Upper lobe of right lung (tissue), 1 donor: Measurements from ENCODE around the gene STPG1. TPM values are rescaled to one million over a fixed set of nuclear protein-coding genes. Genes with fewer than 3 reads are reported as not detected.

Experiments used
- ATAC-seq: fragments of 200-7000 bp; cut with Tn5 transposase; one replicate; pipeline ENCODE4 v1.9.1; 2020; ENCODE audit warnings: mild to moderate bottlenecking, moderate library complexity
- DNase-seq: peaks from one replicate; pipeline ENCODE4 v3.0.0-alpha.2; 2020
- H3K27ac ChIP-seq: fragments of 200-600 bp; one replicate; pipeline ENCODE4 v1.8.0; 2022
- H3K27me3 ChIP-seq: fragments of 200-600 bp; one replicate; pipeline ENCODE4 v1.8.0; 2022; ENCODE audit warnings: mild to moderate bottlenecking
- H3K36me3 ChIP-seq: fragments of 200-600 bp; one replicate; pipeline ENCODE4 v1.8.0; 2022
- H3K4me1 ChIP-seq: fragments of 200-600 bp; one replicate; pipeline ENCODE4 v1.8.0; 2022
- H3K4me3 ChIP-seq: fragments of 200-600 bp; one replicate; pipeline ENCODE4 v1.8.0; 2022; ENCODE audit warnings: mild to moderate bottlenecking
- H3K9me3 ChIP-seq: fragments of 200-600 bp; one replicate; pipeline ENCODE4 v1.8.0; 2022
- intact Hi-C: fragments of 100-400 bp; cut with DNase I; formaldehyde crosslinking; loops from one replicate; pipeline ENCODE4 v1.11.0; 2022
- total RNA-seq: library from RNA; stranded (reverse); fragmentation: NEBNext Ultra II Directional; extraction: Animal tissue kit (Norgen Biotek cat#: 25700); gene quantifications from one replicate; pipeline ENCODE4 v1.2.1, GENCODE V29; 2021
- TF ChIP-seq, protein P1 (sequence below): fragments of 200-600 bp; IDR thresholded peaks from one replicate; pipeline ENCODE4 v1.8.0; 2022; ENCODE audit warnings: antibody characterized with exemption
- donor health status: DM: no; HTN: yes; CAD: no; lungs with severe emphysema.

Gene STPG1
- total RNA-seq, 1 donor from 2014 or later: 8.6 TPM

DNA sequence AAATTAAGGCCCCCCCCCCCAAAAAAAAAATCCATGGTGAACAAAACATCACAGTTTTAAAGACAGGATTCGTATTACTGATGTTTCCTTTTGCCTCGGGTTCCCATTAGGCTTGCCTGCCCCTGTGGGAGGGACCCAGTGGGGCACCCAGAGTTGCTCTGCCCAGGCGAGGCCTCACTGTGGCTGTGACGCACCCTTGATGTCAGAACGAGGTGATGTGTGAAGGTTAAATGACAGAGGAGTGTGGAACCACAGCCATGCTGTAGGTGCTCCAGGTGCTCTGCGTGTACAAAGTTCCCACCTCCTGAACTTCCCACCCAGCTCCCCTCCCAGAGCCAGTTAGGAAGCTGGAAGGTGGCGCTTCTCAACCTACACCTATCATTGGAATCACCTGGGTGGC, 56.5 kb downstream of the STPG1 start:
- Histone ChIP-seq H3K27ac (no peak overlapping the region), H3K4me3 (no peak overlapping the region), H3K36me3 (peaks cover 3% of the 10 kb centered on the region), H3K9me3 (no peaks in the 10 kb centered on the region), H3K27me3 (no peaks in the 10 kb centered on the region), H3K4me1 (no peaks in the 10 kb centered on the region)
- DNase-seq (no peak), ATAC-seq (no peak)
- TF ChIP-seq, protein P1, sequence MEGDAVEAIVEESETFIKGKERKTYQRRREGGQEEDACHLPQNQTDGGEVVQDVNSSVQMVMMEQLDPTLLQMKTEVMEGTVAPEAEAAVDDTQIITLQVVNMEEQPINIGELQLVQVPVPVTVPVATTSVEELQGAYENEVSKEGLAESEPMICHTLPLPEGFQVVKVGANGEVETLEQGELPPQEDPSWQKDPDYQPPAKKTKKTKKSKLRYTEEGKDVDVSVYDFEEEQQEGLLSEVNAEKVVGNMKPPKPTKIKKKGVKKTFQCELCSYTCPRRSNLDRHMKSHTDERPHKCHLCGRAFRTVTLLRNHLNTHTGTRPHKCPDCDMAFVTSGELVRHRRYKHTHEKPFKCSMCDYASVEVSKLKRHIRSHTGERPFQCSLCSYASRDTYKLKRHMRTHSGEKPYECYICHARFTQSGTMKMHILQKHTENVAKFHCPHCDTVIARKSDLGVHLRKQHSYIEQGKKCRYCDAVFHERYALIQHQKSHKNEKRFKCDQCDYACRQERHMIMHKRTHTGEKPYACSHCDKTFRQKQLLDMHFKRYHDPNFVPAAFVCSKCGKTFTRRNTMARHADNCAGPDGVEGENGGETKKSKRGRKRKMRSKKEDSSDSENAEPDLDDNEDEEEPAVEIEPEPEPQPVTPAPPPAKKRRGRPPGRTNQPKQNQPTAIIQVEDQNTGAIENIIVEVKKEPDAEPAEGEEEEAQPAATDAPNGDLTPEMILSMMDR: no peak
- intact Hi-C loops: no loop called here

GRCh38 chr1:24355466-24355865, 58.1 kb downstream of the STPG1 start:
- TF ChIP-seq, protein P1: no peak
- no peaks in the 10 kb centered on the region for H3K9me3 ChIP-seq
- no peaks in the 10 kb centered on the region for H3K4me1 ChIP-seq
- no peak for ATAC-seq
- no peaks in the 10 kb centered on the region for H3K27me3 ChIP-seq
- DNase-seq: no peak
- no peak overlapping the region for H3K4me3 ChIP-seq
- H3K27ac ChIP-seq: no peak overlapping the region
- H3K36me3 ChIP-seq: peaks cover 3% of the 10 kb centered on the region
- intact Hi-C loops: no loop called here

DNA sequence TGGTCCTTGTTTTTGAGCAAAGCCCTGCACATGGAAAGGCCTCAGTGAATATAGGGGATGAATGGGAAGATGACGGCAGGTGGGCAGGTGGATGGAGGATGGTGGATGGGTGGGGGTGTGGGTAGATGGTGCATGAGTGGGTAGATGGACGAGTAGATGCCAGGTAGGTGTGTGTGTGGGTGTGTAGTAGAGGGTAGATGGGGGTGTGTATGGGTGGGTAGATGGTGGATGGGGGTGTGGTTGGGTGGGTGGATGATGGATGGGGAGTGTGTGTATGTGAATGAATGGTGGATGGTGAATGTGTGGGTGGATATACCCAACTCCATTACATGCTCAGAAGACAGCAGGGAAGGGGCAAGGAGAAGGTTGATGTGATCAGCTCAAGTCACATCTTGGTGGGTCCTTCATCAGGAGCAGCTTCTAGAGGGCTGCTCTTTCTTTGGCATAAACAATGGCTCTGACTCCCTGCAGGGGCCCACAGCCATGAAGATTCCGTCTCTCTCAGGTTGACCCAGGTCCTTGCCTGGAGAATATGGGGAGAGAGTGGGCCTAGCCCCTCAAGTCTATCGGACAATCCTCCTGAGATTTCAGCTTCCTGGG, 60.2 kb downstream of the STPG1 start:
- intact Hi-C loops: no loop called here
- no peak for ATAC-seq
- H3K4me3 ChIP-seq: no peak overlapping the region
- no peaks in the 10 kb centered on the region for H3K9me3 ChIP-seq
- no peaks in the 10 kb centered on the region for H3K36me3 ChIP-seq
- TF ChIP-seq, protein P1: no peak
- no peaks in the 10 kb centered on the region for H3K27me3 ChIP-seq
- H3K4me1 ChIP-seq: no peaks in the 10 kb centered on the region
- H3K27ac ChIP-seq: no peak overlapping the region
- no peak for DNase-seq

DNA sequence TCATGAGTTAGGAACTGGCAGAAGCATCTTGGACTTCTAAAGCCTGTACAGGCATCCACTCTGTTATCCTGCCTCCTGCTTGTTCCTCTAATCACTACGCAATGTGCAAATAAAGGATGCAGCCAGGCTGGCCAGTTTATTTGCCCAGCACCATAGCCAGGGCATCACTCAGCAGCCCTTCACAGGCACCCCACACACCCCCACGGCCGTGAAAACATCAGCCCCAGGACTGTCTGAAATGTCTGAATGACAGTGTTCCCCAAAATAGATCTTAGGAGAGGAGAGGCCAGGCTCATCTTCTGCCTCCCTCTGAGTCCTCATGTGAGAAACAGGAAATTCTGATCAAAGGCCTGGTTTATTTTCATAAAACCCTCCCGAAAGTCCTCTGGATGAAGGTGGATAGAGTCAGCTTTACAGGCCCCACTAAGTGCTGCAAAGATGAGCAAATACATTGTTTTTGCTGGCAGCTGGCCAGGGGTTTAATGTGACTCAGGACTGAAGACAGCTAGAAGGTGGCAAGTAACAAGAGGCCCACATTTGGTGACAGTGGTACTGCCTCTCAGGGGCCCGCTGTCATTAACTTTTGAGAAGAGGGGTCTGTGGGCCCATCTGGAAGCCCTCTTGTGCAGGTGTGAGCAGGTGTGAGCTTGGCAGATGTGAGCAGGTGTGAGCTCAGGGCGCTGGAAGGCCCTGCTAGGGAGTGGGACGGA, 61.5 kb downstream of the STPG1 start:
- Histone ChIP-seq H3K4me3 (no peak overlapping the region), H3K27ac (no peak overlapping the region), H3K9me3 (no peaks in the 10 kb centered on the region), H3K36me3 (no peaks in the 10 kb centered on the region), H3K4me1 (no peaks in the 10 kb centered on the region), H3K27me3 (no peaks in the 10 kb centered on the region)
- TF ChIP-seq, protein P1: no peak
- no peak for ATAC-seq
- no peak for DNase-seq
- intact Hi-C loops: no loop called here

DNA sequence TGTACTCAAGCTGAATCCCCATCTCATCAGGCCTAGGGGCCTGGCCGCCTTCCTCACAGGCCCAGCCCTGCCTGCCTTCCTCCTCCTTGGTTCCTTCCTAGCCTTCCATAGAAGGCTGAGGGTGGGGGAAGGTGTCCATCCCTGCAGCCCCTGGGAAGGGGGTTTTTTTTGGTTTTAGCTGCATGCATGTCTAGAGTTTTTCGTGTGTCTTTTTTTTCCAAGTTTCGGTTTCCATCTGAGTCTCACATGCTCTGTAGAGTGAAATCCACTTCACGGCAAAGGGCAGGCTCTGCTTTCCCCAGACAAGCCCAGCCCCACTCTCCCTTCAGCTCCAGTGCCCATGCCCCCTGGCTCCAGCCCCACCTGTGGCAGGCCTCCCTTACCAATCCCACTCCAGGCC, 62.3 kb downstream of the STPG1 start:
- Histone ChIP-seq H3K4me3 (no peak overlapping the region), H3K27me3 (no peaks in the 10 kb centered on the region), H3K36me3 (no peaks in the 10 kb centered on the region), H3K4me1 (no peaks in the 10 kb centered on the region), H3K27ac (no peak overlapping the region), H3K9me3 (no peaks in the 10 kb centered on the region)
- DNase-seq: no peak
- intact Hi-C loops: no loop called here
- TF ChIP-seq, protein P1: no peak
- ATAC-seq: no peak
